ENCODE results near the gene DOC2B.
A peak's percentile ranks its signal among the peaks of the same experiment; 100 is the strongest.
"Not testable (repeated sequence)": the region's sequence is repeated elsewhere in the genome, so short reads cannot be mapped to it uniquely, and the experiment has no call there.

DOC2B gene

GRCh38 chr17:181245-182049 lies at the start of gene DOC2B:
TSS of gene DOC2B (minus strand) at chr17:181650. CDS start at chr17:181479, 171 bp downstream.
- peak; percentile 27 for DNase-seq

- DNase-seq, result no peak
Measured at GRCh38 chr17:230395-230770, 48.9 kb upstream of the DOC2B start.

- DNase-seq, result no peak
Measured at GRCh38 chr17:229709-230394, 48.4 kb upstream of the DOC2B start.

- DNase-seq, result no peak
Measured at GRCh38 chr17:228951-229708, 47.7 kb upstream of the DOC2B start.

- no peak for DNase-seq
Measured at GRCh38 chr17:227946-228615, 46.6 kb upstream of the DOC2B start.

- no peak for DNase-seq
Measured at GRCh38 chr17:227078-227945, 45.9 kb upstream of the DOC2B start.

GRCh38 chr17:226108-227077 lies 44.9 kb upstream of the DOC2B start:
- DNase-seq, result no peak

GRCh38 chr17:225551-225950 lies 44.1 kb upstream of the DOC2B start:
- DNase-seq, result no peak

- DNase-seq, result not testable (repeated sequence)
Measured at GRCh38 chr17:224576-224975, 43.1 kb upstream of the DOC2B start.

- DNase-seq, result no peak
Measured at GRCh38 chr17:223723-224471, 42.4 kb upstream of the DOC2B start.

- DNase-seq, result no peak
Measured at GRCh38 chr17:222172-222571, 40.7 kb upstream of the DOC2B start.

GRCh38 chr17:219696-220095 lies 38.2 kb upstream of the DOC2B start:
- no peak for DNase-seq

GRCh38 chr17:218432-219110 lies 37.1 kb upstream of the DOC2B start:
- DNase-seq, result no peak

- DNase-seq, result no peak
Measured at GRCh38 chr17:216625-217024, 35.2 kb upstream of the DOC2B start.

GRCh38 chr17:215563-216478 lies 34.4 kb upstream of the DOC2B start:
- DNase-seq, result not testable (repeated sequence)

- DNase-seq, result no peak
Measured at GRCh38 chr17:214881-215331, 33.5 kb upstream of the DOC2B start.

- DNase-seq, result no peak
Measured at GRCh38 chr17:213286-214105, 32.0 kb upstream of the DOC2B start.

Data from NCI-H748 treated with DMSO at 0.1 percent for 48 hours (cell line).